ENCODE data around the gene ANKRD44. TPM values are rescaled to one million over a fixed set of nuclear protein-coding genes. Genes with fewer than 3 reads are reported as not detected.

Gene ANKRD44
- total and polyA plus RNA-seq, 2 of the 8 experiments (the other 6 are each of a cell fraction or from before 2014, with no cell fraction given), result 1.2 to 1.3 TPM

GRCh38 chr2:197163712-197164140 lies 146.9 kb downstream of the ANKRD44 start (continued):
- no peak for TF ChIP-seq CHD7 (IDR thresholded peaks at IDR 0.05; ENCODE audit: insufficient replicate concordance, low read length)
- no peak for TF ChIP-seq POU5F1 (IDR thresholded peaks at IDR 0.05; ENCODE audit: low read depth, low read length)
- TF ChIP-seq SP2 (IDR thresholded peaks at IDR 0.05; ENCODE audit: low read length), result no peak
- no peak for TF ChIP-seq YY1 (IDR thresholded peaks at IDR 0.05; ENCODE audit: low read depth, low read length)
- TF ChIP-seq E2F6 (IDR thresholded peaks at IDR 0.05), result no peak
- TF ChIP-seq MAX (IDR thresholded peaks at IDR 0.05), result no peak
- TF ChIP-seq TAF7 (optimal IDR thresholded peaks at IDR 0.05; ENCODE audit: borderline replicate concordance, low read depth, low read length), result no peak
- TF ChIP-seq EZH2 (IDR thresholded peaks at IDR 0.05; ENCODE audit: low read depth, low read length, severe bottlenecking), result no peak
- TF ChIP-seq CHD2 (IDR thresholded peaks at IDR 0.05; ENCODE audit: low read length), result no peak
- no peak for TF ChIP-seq PHF8 (conservative IDR thresholded peaks at IDR 0.05; ENCODE audit: low read depth, low read length)
- TF ChIP-seq CHD1 (IDR thresholded peaks at IDR 0.05; ENCODE audit: low read depth, low read length), result no peak

Data from H1 (cell line).